ENCODE results near the gene MAL. TPM values are rescaled to one million over a fixed set of nuclear protein-coding genes. Genes with fewer than 3 reads are reported as not detected.

The MAL gene
- total RNA-seq, 6 experiments from 2014 or later = not detected

DNA sequence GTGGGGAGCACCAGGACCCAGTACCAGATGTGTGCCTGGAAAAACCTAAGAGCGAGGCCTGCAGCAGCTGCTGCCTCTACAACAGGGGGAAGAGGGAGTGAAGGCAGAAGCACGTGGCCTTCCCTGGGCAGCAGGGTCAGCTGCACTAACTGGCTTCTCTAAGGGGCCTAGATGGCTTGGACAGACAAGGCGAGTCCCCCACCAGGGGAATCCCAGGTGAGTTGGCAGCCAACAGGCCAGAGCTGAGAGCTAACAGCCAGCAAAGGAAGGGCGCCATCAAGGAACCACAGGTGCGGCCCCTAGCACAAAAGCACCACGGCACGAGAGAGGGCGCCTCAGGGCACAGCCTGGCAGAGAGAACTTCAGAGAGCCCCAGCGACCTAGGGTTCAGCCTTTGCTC lies 19.8 kb upstream of the MAL start:
- Mint-ChIP-seq H3K9me3 (no peaks in the 10 kb centered on the region), H3K4me3 (no peak overlapping the region), H3K36me3 (ENCODE audit: low read depth) (no peaks in the 10 kb centered on the region), H3K27me3 (ENCODE audit: insufficient read depth) (peaks cover 16% of the 10 kb centered on the region), H3K4me1 (ENCODE audit: low read depth) (no peaks in the 10 kb centered on the region), H3K27ac (no peak overlapping the region)
- no peak for DNase-seq
- TF ChIP-seq, protein P1, sequence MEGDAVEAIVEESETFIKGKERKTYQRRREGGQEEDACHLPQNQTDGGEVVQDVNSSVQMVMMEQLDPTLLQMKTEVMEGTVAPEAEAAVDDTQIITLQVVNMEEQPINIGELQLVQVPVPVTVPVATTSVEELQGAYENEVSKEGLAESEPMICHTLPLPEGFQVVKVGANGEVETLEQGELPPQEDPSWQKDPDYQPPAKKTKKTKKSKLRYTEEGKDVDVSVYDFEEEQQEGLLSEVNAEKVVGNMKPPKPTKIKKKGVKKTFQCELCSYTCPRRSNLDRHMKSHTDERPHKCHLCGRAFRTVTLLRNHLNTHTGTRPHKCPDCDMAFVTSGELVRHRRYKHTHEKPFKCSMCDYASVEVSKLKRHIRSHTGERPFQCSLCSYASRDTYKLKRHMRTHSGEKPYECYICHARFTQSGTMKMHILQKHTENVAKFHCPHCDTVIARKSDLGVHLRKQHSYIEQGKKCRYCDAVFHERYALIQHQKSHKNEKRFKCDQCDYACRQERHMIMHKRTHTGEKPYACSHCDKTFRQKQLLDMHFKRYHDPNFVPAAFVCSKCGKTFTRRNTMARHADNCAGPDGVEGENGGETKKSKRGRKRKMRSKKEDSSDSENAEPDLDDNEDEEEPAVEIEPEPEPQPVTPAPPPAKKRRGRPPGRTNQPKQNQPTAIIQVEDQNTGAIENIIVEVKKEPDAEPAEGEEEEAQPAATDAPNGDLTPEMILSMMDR (IDR thresholded peaks at IDR 0.05) = no peak

DNA sequence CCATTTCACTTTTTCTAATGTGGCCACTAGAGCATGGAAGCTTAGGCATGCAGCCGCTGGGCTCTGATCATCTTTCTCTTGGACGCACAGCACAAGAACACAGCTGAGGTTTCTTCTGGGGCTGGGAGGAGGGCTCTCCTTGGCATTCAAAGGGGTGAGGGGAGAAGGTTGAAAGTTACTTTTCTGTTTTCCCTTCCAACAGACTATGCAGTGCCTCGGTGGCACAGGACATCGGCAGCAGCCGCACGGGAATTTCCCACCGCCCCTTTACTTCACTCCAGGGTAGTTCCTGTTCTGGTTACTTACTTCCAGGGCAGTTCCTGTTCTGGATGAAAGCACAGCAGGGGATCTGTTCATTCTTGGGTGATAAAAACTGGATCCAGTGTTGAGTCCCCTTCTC lies 18.9 kb upstream of the MAL start:
- H3K27ac Mint-ChIP-seq = no peak overlapping the region
- H3K9me3 Mint-ChIP-seq = no peaks in the 10 kb centered on the region
- H3K4me1 Mint-ChIP-seq (ENCODE audit: low read depth) = no peaks in the 10 kb centered on the region
- TF ChIP-seq, protein P1 (IDR thresholded peaks at IDR 0.05) = no peak
- DNase-seq = no peak
- H3K36me3 Mint-ChIP-seq (ENCODE audit: low read depth) = no peaks in the 10 kb centered on the region
- peaks cover 16% of the 10 kb centered on the region for H3K27me3 Mint-ChIP-seq (ENCODE audit: insufficient read depth)
- H3K4me3 Mint-ChIP-seq = no peak overlapping the region

DNA sequence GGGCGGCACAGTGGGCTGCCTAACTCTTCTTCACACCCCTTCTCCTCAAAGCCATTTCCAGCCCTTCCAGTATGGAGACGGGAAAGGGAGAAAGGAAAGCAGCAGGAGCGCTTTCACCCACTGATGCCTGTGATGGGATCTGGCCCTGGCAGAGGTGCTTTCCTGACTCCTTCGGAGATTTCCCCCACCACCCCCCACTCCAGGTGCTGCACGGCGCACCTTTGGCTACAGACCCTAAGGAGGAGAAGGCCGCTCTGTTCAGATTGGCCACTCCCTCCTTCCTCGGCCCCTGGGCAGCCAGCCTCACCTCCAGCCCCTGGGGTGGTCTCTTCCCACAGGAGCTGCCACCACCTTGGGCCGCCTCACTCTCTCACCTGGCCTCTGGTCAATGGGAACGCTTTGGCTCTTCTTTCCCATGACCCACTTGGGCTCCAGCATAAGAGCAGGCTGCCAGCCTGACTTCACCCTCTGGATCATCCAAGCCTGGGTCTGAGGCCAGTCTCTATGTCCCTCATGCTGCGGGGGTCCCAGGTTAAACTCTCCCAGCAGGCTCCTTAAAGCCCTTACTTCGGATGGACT lies 18.4 kb upstream of the MAL start:
- Mint-ChIP-seq H3K27me3 (ENCODE audit: insufficient read depth) (peaks cover 16% of the 10 kb centered on the region), H3K27ac (no peak overlapping the region), H3K4me1 (ENCODE audit: low read depth) (no peaks in the 10 kb centered on the region), H3K4me3 (no peak overlapping the region), H3K36me3 (ENCODE audit: low read depth) (no peaks in the 10 kb centered on the region), H3K9me3 (no peaks in the 10 kb centered on the region)
- TF ChIP-seq, protein P1 (IDR thresholded peaks at IDR 0.05) = no peak
- no peak for DNase-seq

DNA sequence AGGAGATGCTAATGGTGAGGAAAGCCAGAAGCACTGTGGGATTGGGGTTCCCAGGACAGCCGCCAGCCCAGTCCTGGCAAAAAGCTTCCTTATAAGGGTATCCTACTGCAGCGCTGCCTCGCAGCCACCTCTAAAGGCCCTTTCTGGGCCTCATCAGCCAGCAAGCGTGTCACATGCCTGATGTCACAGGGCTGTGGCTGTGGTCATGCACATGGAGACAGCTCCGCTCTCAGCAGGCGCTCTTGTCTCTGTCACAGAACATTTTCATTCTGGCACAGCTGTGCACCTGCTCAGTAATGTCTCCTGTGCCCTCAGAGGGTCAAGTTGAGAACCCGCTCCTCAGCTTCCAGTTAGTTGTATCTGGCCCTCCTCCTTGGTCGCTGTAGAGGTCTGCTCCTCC lies 17.7 kb upstream of the MAL start:
- Mint-ChIP-seq H3K4me1 (ENCODE audit: low read depth) (no peaks in the 10 kb centered on the region), H3K27me3 (ENCODE audit: insufficient read depth) (peaks cover 16% of the 10 kb centered on the region), H3K9me3 (no peaks in the 10 kb centered on the region), H3K36me3 (ENCODE audit: low read depth) (no peaks in the 10 kb centered on the region), H3K4me3 (no peak overlapping the region), H3K27ac (no peak overlapping the region)
- no peak for DNase-seq
- TF ChIP-seq, protein P1 (IDR thresholded peaks at IDR 0.05) = no peak

DNA sequence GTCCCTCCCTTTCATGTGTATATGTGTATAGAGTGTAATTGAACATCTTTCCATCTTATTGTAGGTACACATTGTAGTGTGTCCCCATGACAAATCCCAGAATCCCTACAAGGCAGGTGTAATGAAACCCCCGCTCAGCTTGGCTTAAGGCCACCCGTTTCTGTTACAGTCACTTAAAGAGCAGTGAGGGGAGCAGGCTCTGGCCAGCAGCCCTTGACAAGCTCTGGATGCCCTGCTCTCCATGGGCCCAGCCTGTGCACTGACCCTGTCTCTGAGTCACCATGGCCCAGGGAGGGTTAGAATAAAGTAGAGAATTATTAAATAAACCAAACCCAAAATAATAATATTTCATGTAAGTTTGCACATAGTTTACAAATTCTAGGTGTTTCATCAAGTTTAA lies 17.2 kb upstream of the MAL start:
- Mint-ChIP-seq H3K36me3 (ENCODE audit: low read depth) (no peaks in the 10 kb centered on the region), H3K9me3 (no peaks in the 10 kb centered on the region), H3K4me1 (ENCODE audit: low read depth) (no peaks in the 10 kb centered on the region), H3K27me3 (ENCODE audit: insufficient read depth) (peaks cover 16% of the 10 kb centered on the region), H3K27ac (no peak overlapping the region), H3K4me3 (no peak overlapping the region)
- DNase-seq = no peak
- TF ChIP-seq, protein P1 (IDR thresholded peaks at IDR 0.05) = no peak

DNA sequence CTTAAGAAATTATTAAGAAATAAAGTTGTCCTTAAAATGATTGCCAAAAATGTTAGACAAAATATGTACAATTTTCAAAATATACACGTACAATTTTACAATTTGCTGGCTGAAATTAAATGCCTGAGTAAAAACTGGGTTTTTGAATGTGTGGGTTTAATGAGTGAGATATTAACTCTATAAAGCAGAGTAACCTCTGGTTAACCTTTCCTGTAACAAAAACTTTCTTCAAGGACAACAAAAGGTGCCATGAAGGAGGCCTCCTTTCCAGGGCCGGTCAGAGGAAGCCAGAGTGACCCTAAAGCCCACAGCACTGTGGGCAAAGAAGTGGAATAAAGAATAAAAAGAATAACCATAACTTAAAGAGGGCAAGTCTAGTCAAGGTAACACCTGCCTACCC lies 16.5 kb upstream of the MAL start:
- TF ChIP-seq, protein P1 (IDR thresholded peaks at IDR 0.05) = no peak
- Mint-ChIP-seq H3K27ac (no peak overlapping the region), H3K9me3 (no peaks in the 10 kb centered on the region), H3K4me1 (ENCODE audit: low read depth) (no peaks in the 10 kb centered on the region), H3K27me3 (ENCODE audit: insufficient read depth) (peaks cover 18% of the 10 kb centered on the region), H3K4me3 (no peak overlapping the region), H3K36me3 (ENCODE audit: low read depth) (no peaks in the 10 kb centered on the region)
- DNase-seq = no peak

Measured in HFFc6 (cell line).